Activated CD4-positive, CD25-positive, alpha-beta regulatory T cell treated with anti-CD3 and anti-CD28 coated beads, Interleukin-2, amount 50 U/mL, for 16 hours (primary cell): ENCODE data around the gene IFIH1.

Source experiments
- DNase-seq: peaks from one replicate; pipeline ENCODE4 v3.0.0-alpha.2; 2020; ENCODE audit warnings: low read depth, low spot score

Gene IFIH1

DNA sequence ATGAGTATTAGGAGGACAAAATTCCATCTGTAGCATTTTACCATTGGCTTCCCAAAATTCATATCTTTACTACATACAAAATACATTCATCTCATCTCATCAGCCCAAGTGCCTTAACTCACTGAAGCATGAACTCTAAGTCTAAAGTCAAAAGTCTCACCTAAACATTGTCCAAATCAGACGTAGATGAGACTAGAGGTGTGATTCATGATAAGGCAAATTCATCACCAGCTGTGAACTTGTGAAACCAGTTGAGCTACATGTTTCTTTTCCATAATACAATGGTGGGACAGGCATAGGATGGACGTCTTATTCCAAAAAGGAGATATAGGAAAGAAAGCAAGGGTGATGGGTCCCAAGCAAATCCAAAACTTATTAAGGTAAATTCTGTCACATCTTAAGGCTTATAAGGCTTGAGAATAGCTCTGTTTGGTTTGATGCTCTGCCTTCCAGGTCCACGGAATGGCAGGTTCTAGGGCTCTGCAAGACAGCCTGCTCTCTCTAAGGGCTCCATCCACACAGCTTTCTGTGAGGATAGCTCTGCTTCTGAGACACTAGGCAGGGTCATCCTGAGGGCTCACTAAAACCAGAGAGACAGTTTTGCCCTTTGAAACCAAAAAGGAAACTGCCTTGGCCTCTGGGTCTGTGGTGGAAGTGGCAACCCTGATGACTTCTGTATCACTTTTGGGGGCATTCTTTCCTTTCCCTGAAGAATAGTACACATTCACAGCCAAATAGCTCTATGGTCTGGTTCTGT lies 9.6 kb downstream of the IFIH1 start:
- DNase-seq, result no peak

DNA sequence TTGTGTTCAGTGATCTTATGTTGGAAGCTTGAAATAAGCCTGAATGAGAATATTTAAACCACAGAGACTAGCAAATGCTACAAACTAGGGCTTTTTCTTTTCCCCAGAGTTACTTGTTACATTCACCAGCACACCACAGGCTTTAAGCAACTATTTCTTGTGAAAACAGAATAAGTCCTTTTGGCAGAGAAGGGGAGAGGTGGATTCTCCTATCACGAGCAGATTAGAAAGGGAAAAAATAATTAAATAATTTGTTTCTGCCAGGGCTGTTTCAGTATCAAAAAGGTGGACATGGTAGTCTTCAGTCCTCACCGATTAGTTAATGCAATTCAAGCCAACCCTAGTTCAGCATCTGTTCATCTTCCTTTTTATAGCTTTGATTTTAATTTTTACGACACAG lies 12.6 kb downstream of the IFIH1 start:
- DNase-seq, result no peak

GRCh38 chr2:162301877-162302276 lies 16.6 kb downstream of the IFIH1 start:
- DNase-seq, result no peak

GRCh38 chr2:162301151-162301804 lies 17.2 kb downstream of the IFIH1 start:
- DNase-seq, result peak; percentile 42

DNA sequence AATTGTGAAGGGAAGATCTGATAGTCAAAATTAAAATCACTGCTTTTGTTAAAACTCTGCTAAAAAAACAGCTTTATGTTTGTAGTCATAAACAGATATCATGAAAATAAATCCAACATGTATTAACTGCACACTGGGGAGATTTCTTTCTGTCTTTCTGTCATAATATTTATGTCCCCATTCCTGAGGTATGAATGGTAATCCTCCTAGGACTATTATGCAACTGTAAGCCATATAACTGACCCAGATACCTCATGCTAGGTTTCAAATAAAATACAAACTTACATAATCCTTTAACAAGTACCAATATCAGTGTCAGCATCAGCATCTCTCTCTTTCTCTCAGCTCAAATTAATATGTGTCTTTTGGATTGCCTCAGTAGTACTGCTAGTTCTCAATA lies 18.2 kb downstream of the IFIH1 start:
- DNase-seq, result no peak

DNA sequence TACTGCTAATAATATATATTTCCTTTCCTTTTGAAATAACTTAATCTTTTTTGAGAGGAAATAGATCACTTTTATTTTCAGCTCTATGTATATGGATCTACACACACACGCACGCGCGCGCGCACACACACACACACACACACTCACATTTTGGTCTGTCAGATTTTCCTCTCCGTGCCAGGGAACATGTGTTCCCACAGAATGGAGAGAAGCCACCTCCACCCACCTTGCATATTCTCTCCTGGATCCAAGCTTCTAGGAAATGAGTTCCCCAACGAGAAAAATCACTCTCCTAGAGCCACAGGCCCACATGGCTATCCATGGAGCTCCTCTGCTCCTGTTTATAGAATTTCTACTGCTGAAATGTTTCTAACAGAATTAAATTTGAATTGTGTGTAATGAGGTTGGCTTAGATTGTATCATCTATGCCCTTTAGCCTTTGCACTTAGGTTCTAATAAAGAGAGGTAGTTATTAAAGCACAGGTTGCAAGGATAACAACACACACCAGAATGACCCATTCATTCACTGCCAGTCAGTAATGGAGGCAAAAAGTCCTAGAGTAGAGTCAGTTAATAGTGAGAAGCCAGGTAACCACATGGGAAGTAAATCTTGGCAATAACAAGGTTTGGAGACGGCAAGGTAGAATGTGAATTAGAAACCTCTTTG lies 19.7 kb downstream of the IFIH1 start:
- no peak for DNase-seq

DNA sequence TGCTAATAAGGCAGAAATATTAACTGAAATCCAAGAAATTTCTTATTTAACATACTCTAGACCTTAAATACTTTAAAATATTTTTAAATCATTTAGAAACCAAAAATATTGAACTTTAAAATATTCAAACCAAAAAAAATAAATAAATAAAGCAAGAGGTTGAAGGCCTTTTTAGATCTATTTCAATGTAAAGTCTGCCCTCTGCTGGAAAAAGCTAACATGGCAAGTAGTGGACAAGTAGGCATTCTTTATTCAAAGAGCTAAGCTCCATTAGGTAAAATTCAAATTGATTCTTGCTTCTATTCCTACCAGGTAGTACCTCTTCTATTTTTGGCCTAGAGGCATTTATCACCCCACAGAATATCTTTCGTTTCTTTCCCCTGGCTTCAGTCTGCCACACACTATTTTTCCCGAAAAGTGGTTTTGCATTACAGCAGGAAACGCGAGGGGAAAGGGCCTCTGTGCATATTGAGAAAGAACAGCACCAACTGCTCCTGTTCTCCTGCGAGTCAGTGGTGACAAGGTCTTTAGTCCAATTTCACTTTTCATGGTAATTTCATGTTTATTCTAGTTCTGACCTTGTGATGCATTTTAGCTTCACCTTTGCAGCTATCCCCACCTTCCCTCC lies 20.4 kb downstream of the IFIH1 start:
- peak; percentile 39 for DNase-seq

- no peak for DNase-seq
Observed at GRCh38 chr2:162295009-162295408, 23.5 kb downstream of the IFIH1 start.

DNA sequence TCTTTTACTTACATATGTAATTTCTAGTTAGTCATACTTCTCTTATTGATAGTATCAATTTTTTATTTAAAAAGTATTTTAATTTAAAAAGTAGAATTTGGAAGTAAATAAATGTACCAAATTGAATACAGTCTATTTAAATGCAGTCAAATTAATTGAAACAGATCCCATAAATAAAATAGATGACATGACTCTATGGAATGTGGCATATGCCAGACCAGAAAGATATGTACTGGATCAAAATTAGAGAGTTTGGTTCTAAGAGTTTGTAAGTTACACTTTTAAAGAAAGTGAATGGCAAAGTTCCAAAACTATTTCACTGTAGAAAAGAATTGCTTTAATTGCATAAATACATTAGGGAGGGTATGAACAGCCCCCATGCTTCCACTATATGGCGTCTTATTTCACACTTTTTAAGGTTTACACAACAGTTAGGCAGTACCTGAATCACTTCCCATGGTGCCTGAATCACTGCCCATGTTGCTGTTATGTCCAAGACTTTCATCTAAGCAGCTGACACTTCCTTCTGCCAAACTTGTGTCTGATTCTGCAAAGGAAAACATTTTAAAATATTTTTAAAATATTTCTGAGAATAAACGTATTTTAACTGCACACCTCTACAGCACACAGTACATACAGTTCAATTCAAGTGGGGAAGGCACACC lies 25.2 kb downstream of the IFIH1 start:
- no peak for DNase-seq

GRCh38 chr2:162291748-162292147 lies 26.7 kb downstream of the IFIH1 start:
- DNase-seq, result no peak

DNA sequence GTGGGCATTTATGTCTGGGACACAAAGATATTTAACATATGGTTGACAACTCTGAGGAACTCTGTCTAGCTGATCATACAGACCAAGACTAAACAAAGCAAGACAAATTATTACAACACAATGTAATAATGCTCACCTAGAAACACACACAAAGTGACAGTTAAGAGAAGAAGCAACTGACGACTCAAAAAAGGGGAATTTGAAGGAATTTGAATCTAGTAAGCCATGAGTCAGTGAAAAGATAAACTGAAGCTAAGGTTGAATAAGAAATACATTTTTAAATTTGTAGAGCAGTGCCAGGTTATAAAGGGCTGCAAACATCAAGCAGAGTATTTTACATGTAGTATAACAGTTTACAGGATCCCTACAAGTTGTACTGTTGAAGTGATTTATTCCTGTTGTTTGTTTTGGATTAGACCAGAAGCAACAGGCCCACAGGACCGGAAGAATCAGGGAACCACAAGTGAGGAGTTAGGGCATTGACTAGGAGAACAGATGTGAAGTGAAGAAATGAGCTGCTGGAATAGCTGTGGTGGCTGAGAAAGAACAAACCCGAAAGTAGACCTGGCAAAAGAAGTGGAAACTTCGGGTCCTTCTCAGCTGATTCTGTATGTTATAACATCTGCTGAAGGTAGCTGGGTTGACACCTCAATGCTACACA lies 35.6 kb downstream of the IFIH1 start:
- DNase-seq, result no peak

GRCh38 chr2:162280654-162281053 lies 37.8 kb downstream of the IFIH1 start:
- no peak for DNase-seq

- no peak for DNase-seq
Observed at GRCh38 chr2:162277381-162277780, 41.1 kb downstream of the IFIH1 start.

GRCh38 chr2:162267996-162268395 lies 50.5 kb downstream of the IFIH1 start:
- DNase-seq, result no peak

GRCh38 chr2:162267496-162267895 lies 51.0 kb downstream of the IFIH1 start:
- DNase-seq, result no peak

- no peak for DNase-seq
Observed at GRCh38 chr2:162266460-162266760, 52.1 kb downstream of the IFIH1 start.

- DNase-seq, result no peak
Observed at GRCh38 chr2:162265666-162266459, 52.6 kb downstream of the IFIH1 start.

- DNase-seq, result no peak
Observed at GRCh38 chr2:162261032-162261945, 57.2 kb downstream of the IFIH1 start.

DNA sequence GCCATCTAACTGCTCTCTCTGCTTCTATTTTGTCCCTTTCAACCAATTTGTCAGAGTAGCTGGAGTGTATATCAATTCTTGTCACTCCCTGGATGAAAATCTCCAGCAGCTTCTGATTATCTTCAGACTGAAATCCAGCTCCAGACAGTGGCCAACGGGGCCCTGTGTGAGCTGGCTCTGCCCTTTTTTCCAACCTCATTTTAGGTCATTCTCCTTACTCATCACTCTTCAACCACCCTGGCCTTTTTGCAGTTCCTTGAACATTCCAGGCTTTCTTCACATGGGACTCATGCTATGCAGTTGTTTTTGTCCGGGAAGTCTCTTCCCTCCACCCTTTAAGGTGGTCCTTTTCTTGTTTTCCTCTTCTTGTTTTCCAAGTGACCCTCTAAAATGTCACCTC lies 59.8 kb downstream of the IFIH1 start:
- DNase-seq, result no peak

DNA sequence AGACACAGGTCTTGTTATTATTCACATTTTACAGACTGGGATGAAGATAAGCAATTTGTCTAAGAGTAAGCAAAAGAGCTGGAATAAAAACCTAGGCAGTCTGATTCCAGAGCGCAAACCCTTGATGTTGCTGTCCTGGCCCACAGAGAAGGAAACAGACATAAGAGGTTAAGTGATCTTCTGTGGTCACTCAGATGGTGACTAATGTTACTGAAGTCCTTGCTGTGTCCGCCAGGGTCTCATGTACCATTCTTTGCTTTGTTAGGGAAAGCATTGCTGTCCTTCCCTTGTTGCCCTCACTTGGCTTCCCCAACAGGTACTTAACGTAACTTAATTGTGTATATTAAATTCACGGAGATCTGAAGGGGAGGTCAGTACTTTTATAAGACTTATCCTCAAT lies 60.3 kb downstream of the IFIH1 start:
- DNase-seq, result no peak
